Activated CD8-positive, alpha-beta memory T cell treated with anti-CD3 and anti-CD28 coated beads for 24 hours (primary cell): Measurements from ENCODE around the gene CCS.
"Not testable (repeated sequence)": the region's sequence is repeated elsewhere in the genome, so short reads cannot be mapped to it uniquely, and the experiment has no call there.

Experiments used
- DNase-seq: peaks from one replicate; pipeline ENCODE4 v3.0.0-alpha.2; 2020

Gene CCS

DNA sequence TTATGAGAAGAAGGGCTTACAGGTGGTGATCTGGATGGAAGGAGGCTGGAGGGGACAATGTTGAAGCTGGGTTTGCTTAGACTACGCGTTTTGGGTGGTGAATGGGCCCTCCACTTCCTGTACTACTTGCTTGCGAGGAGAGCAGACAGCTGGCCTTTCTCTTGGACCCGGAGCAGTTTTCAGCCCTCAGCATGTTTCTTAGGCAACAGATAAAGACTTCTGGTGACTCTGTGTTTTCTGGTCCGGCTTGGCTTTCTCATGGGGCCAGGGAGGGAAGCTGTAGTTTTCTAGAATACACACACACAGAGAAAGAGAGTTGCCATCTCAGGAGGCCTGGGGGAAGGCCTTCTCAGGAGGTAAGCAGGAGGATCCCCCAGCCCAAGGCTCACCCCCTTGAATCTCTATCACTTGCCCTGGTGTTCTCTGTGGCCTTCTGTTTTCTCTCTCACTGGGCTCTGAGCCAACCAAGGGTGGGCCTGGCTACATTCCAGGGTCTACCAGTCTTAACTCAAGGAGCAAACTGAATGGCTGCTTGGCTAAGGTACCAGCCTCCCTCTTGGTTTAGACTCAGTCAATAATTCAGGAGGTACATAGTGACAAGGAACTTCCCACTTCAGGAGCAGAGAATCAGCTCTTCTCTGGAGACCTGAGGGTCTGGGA lies 2.4 kb downstream of the CCS start:
- no peak for DNase-seq

DNA sequence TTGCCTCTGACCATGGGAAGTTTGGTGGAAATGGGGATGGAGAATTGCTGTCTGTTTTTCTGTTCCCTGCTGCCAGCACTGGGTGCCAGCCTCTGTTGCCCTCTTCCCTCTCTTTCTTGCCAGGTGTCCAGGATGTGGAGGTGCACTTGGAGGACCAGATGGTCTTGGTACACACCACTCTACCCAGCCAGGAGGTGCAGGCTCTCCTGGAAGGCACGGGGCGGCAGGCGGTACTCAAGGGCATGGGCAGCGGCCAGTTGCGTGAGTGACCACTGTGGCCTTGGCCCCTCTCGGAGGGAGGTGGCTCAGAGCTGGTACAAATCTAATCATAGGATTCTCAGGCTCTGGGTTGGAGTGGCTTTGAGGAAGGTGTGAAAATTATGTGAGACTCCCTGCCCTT lies 6.0 kb downstream of the CCS start:
- DNase-seq = no peak

DNA sequence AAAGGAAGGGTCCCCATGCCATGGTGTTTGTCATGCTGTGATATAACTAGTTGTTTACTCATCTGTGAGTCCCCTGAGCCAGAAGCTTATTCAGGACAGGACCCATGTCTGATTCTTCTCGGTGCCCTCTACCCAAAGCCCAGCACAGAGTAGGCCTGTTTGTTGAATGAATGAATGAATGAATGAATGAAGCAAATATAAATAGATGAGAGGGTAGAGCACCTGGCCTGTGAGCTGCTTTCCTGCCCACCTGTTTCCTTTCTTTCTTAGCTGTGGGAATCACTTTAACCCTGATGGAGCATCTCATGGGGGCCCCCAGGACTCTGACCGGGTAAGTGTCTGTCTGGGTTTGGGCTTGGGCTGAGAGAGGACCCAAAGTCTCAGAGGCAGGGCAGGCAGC lies 7.2 kb downstream of the CCS start:
- no peak for DNase-seq

DNA sequence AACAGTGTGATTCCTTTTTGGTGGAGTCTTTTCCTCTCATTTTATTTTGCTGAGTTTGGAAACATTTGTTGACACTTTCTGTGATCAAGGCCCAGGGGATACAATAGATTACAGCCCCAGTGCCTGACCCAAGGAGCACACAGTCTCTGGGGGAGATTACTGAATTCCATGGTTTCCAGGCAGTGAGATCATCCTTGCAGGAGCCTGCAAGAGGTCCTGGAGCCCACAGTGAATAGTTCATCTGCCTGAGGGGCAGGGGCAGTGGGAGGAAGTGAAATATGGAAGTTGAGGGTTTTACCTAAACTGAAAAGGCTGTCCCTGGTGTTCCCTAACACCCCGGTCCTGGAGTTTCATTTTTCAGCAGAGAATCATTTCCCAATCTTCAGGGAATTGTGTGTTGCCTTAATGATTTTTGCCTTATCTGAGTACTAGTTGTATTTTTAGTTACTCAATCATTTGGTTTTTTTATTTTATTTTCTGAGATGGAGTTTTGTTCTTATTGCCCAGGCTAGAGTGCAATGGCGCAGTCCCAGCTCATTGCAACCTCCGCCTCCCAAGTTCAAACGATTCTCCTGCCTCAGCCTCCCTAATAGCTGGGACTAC lies 7.7 kb downstream of the CCS start:
- DNase-seq = no peak

DNA sequence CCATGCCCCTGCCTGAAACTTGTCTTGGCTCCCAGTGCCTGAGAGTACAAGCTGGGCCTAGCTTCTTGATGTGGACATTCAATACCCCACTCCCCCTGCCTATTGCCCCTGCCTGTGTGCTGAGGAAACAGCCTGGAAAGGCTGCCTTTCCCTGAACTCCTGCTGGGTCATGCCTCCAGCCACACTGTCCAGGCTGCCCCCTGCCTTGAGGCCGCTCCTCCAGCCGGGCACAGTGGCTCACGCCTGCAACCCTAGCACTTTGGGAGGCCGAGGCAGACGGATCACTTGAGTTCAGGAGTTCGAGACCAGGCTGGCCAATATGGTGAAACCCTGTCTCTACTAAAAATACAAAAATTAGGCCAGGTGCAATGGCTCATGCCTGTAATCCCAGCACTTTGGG lies 10.1 kb downstream of the CCS start:
- DNase-seq = no peak

DNA sequence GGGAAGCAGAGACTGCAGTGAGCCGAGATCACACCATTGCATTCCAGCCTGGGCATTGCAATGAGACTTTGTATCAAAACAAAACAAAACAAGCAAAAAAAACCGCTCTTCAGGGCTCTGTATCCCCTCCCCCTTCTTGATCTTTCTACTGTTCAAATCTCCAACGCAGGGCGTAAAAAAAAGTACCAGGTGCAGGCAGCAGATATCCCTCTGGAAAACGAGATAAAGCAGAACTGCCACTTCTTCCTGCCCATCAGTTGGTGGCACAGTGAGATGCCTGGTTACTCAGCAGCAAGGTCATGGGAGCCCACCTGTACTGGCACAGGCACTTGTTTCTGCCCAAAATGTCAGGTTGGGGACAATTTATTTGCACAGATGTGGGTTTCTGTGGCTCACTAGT lies 11.2 kb downstream of the CCS start:
- DNase-seq = no peak

DNA sequence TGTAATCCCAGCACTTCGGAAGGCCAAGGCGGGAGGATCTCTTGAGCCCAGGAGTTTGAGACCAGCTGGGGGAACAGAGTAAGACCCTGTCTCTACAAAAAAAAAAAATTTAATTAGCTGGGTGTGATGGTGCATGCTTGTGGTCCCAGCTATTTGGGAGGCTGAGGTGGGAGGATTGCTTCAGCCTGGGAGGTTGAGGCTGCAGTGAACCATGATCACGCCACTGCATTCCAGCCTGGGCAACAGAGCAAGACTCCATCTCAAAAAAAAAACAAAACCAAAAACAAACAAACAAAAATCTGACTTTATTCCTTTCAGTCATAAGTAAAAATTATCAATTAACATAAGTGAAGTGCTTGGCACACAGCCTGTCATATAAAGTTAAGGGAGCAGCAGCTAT lies 13.6 kb downstream of the CCS start:
- not testable (repeated sequence) for DNase-seq

DNA sequence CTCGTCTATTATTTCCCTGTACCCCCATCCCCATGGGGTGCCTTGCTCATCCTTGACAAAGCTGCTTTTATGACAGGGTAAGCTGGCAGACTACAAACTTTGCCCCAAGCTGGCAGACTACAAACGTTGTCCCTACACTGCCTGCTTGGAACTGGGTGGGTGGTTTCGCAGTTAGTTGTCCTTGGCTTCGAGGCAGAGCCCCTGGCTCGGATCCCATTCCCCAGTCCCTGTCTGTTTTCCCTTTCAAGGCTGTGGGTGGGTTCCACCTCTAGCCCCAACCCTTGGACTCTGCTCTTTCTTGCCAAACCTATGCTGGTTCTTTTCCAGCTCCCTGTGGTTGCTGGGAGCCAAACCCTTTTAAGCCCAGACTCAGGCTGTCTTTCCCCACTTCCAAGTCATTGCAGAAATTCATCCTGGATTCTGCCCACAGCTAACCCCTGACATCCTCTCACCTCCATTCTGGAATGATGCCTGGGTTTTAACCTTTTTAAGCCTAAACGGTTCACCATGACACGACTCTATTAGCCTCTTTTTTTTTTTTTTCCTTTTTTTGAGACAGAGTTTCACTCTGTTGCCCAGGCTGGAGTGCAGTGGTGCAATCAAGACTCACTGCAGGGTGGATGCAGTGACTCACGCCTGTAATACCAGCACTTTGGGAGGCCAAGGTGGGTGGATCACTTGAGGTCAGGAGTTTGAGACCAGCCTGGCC lies 14.3 kb downstream of the CCS start:
- DNase-seq = no peak

DNA sequence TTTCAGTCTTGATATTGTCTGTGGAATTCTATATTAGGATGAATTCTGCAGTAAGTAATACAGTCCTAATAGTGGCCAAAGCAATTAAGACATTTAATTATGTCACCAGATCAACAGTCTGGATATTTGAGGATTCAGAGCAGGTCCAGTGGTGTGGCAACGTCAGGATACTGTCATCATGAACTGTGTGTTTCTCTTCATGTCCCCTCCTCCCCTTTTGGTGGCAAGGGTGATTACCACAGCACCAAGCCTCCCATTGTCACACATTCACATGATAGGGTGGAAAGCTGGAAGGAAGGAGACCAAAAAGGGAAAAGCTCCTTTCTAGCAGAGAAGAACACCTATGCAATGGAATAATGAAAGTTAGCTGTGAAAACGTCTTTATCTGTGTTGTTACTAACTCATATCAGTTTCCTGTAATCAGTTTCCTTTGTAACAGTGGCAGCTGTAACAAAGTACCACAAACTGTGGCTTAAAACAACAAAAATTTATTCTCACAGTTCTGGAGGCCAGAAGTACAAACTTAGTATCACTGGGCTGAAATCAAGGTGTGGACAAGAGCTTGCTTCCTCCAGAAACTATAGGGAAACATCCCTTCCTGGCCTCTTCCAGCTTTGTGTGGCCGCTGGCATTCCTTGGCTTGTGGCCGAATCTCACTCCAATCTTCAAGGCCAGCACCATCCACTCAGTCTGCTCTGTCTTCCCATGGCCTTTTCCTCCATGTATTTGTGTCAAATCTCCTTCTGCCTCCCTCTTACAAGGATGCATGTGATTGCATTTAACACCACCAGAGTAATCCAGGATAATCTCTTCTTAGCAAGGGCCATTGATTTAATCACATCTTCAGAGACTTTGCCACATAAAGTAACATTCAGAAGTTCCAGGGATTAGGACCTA lies 17.0 kb downstream of the CCS start:
- DNase-seq = no peak

DNA sequence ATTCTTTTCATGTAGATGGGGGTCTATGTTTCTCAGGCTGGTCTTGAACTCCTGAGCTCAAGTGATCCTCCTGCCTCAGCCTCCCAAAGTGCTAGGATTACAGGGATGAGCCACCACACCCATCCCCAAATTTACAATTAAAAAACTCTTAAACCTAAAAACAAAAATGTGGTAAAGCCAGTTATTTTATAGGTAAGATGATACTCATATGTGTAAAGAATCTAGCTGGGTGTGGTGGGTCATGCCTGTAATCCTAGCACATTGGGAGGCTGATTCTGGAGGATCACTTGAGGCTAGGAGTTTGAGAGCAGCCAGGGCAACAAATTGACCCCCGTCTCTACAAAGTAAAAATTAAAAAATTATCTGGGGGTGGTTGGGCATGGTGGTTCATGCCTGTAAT lies 19.5 kb downstream of the CCS start:
- no peak for DNase-seq

DNA sequence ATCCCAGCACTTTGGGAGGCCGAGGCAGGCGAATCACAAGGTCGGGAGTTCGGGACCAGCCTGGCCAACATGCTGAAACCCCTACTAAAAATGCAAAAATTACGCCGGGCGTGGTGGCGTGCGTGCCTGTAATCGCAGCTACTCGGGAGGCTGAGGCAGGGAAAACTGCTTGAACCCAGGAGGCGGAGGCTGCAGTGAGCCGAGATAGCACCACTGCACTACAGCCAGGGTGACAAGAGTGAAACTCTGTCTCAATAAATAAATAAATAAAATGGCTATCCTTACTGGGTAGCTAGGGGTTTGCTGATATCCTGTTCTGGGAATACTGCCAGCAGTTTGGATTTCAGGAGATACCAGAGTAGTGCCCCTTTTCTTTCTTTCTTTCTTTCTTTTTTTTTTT lies 21.1 kb downstream of the CCS start:
- DNase-seq = no peak

DNA sequence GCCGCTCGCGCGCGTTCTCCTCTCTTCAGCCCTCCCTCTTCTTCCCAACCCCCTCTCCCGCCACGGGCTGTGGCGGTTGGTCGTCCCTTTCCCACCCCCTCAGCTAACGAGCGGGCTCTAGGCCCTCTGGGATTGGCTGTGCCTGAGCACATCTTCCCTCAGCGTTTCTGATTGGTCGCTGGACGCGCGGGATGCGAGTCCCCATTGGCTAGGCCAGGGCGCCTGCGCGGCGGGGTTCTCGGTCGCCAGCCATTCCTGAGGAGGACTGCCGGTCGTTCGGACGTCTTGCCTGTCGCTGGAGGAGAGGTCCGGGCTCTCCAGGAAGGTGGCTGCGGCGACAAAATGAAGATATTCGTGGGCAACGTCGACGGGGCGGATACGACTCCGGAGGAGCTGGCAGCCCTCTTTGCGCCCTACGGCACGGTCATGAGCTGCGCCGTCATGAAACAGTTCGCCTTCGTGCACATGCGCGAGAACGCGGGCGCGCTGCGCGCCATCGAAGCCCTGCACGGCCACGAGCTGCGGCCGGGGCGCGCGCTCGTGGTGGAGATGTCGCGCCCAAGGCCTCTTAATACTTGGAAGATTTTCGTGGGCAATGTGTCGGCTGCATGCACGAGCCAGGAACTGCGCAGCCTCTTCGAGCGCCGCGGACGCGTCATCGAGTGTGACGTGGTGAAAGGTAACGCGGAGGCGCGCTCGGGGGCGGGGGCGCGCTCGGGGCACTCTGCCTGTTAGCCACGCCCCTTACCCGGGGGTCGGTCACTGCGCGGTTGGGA lies 23.6 kb downstream of the CCS start, which contains the start of gene RBM14:
Gene RBM14 (plus strand): TSS at position 252 of the 776 bp plus-strand sequence. CDS start 91 bp downstream, at position 343.
- peak; percentile 99 for DNase-seq

DNA sequence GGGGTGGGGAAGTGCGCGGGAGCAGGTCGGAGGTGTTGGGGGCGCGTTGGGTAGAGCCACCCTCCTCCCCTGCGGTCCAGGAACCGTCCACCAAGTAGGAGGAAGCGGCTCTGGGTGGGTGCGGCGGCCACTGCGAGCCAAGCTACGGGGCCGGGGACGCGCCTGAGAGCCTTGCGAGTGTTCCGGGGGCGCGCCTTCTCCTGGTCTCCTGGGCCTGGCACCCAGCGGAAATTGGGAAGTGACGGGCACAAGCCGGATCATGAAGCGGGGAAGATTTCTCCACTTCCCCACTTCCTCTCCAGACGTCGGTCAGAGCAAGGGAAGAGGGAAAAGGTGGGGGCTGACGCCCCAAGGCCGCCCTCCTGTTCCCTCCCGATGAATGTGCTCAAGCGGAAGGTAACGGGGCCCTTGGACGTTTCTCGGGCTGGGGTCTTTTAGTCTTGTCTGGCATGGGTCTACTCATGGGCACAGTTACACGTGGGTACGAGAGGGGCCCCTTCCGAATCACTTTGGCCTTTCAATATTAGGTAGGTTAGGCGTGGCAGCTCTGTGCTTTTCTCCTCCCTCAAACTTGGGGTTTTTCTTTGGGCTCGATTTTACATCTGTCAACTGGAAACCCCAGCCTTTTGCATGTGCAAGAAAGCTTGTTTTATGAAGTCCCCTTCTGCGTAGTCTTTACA lies 24.3 kb downstream of the CCS start:
- DNase-seq = peak; percentile 64

DNA sequence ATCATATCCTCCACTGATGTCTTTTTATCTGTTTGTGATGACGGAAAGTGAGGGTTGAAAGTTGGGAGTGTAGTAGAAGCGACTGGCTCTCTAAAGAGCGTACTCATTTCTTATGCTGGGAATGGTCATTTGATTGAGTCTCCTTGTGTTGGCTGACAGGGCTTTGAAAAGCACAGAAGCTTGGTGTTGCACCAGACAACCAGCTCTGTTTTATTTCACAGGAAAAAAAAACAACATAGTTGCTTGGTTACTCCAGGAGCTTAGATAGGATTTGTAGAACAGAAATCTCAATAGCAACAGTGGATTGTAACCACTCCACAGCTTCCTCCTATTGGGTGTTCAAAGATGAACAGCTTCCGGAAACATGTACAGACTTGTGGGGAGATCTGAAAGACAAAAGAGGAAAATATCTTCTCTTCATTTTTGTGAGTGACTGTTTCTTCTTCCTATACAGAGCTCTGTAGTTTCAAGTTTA lies 26.1 kb downstream of the CCS start:
- no peak for DNase-seq

DNA sequence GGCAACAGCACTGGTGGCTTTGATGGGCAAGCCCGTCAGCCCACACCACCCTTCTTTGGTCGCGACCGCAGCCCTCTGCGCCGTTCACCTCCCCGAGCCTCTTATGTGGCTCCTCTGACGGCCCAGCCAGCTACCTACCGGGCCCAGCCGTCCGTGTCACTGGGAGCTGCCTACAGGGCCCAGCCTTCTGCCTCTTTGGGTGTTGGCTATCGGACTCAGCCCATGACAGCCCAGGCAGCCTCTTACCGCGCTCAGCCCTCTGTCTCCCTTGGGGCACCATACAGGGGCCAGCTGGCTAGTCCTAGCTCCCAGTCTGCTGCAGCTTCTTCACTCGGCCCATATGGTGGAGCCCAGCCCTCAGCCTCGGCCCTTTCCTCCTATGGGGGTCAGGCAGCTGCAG lies 31.5 kb downstream of the CCS start:
- no peak for DNase-seq

DNA sequence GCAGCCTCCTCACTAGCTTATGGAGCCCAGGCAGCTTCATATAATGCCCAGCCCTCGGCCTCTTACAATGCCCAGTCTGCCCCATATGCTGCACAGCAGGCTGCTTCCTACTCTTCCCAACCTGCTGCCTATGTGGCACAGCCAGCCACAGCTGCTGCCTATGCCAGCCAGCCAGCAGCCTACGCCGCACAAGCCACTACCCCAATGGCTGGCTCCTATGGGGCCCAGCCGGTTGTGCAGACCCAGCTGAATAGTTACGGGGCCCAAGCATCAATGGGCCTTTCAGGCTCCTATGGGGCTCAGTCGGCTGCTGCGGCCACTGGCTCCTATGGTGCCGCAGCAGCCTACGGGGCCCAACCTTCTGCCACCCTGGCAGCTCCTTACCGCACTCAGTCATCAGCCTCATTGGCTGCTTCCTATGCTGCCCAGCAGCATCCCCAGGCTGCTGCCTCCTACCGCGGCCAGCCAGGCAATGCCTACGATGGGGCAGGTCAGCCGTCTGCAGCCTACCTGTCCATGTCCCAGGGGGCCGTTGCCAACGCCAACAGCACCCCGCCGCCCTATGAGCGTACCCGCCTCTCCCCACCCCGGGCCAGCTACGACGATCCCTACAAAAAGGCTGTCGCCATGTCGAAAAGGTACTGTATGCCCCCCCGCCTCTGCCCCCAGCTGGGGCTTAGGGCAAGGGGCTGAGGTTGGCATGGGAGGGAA lies 32.2 kb downstream of the CCS start:
- DNase-seq = no peak

DNA sequence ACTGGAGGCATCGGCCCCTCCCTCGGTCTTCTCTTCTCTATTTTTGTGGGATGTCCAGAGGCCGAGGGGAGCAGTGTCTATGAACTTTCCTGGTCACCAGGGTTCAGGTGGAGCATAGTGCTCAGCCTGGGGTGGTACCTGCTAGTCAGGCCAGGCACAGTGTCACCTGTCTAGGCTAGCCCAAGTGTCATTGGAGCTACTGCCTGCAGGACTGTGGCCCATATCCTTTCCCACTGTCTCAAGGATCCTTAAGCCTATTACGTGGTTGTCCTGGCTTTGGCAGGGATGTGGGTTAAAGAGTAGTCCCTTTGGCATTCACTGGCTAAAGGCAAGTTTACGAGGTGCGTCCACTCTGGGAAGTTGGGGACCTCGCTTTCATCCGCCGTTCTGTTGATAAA lies 32.8 kb downstream of the CCS start:
- no peak for DNase-seq

DNA sequence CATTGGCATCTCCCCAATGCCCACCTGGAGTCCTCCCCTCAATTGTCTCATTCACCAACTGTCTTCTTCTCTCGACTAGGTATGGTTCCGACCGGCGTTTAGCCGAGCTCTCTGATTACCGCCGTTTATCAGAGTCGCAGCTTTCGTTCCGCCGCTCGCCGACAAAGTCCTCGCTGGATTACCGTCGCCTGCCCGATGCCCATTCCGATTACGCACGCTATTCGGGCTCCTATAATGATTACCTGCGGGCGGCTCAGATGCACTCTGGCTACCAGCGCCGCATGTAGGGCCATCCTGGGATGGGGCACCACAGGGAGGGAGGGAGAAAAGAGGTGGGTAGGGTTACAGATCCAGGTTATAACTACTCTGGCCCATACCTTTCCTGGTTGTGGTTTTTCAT lies 33.4 kb downstream of the CCS start:
- DNase-seq = no peak

DNA sequence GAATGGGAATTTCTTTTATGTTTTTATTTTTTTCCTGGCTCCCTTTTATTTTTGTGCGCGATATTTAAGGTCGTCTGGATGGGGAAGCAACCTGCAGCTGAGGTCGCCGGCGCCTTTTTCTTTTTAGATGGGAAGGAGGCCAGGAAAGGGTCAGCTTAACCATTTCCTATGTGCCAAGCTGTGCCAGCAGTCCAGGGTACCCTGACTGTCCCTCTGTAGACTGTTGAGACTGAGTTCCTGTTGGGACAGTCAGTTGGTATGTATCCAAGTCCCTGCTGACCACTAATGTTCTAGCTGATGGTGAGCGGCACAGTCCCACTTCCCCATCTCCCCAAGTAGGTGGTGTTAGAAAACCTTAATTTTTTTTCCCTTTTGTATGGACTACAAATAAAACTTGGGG lies 33.9 kb downstream of the CCS start:
- DNase-seq = no peak

DNA sequence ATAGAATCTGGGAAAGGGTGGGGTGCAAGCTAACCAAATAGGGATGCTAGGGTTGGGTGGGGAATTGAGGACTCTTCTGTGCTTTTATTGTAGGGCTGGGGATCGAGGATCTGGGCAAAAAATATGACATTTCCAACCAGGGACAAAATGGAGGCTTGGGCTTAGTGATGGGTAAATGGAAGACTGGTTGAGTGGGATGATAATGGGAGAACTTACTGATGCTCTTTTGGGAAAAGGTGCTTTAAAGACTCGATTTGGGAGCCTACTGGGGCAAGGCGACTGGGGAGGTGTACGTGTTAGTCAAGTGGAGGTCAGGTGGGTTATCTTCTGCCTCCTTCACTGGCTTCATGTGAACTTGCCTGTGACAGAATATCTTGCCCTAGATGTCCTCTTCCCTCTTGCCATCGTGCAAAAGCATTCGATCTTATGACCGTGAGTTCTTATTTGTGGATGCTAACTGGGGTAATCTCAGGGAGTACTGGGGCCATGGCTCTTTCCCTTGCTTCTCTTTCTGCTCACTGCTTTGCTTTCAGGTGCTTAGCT lies 35.1 kb downstream of the CCS start:
- no peak for DNase-seq

DNA sequence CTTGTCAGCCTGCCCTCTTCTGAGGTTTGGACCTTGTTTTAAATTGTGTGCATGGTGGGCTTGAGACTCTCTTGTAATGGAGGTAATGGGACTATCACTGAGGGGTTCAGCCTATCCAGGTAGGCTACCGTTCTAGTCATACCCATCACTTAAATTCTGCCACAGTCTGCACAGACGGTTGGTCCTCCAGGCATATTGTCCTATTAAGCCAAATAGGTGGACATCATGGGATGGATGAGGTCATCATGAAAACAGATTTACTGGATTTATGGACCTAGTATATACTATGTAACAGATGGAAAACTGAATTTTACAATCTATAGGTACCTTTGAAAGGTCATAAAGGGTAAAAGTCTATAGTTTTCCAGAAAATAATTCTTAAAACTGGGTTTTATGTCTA lies 36.4 kb downstream of the CCS start:
- DNase-seq = no peak
